Measurements from ENCODE around the gene ZNHIT1. TPM values are rescaled to one million over a fixed set of nuclear protein-coding genes. Genes with fewer than 3 reads are reported as not detected.
"Not testable (repeated sequence)": the region's sequence is repeated elsewhere in the genome, so short reads cannot be mapped to it uniquely, and the experiment has no call there.

ZNHIT1 gene
- total RNA-seq, 1 donor from 2014 or later = 57.5 TPM

DNA sequence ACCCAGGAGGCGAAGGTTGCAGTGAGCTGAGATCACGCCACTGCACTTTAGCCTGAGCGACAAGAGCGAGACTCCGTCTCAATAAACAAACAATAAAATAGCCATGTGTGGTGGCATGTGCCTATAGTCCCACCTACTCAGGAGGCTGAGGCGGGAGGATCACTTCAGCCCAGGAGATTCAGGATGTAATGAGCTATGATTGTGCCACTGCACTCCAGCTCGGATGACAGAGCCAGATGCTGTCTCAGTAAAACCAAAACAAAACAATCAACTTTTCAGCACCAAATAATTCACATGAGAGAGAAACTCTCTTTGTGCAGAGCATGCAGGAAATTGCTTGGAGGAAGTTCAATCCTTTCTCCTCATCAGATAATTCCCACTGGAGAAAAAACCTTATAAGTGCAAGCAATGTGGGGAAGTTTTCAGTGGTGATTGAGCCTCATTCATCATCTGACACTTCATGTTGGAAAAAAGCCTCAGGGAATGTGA lies 40.3 kb downstream of the ZNHIT1 start:
- intact Hi-C loops (cut with DNase I) = no loop called here
- ATAC-seq (no peak), DNase-seq (ENCODE audit: missing footprints) (no peak)

DNA sequence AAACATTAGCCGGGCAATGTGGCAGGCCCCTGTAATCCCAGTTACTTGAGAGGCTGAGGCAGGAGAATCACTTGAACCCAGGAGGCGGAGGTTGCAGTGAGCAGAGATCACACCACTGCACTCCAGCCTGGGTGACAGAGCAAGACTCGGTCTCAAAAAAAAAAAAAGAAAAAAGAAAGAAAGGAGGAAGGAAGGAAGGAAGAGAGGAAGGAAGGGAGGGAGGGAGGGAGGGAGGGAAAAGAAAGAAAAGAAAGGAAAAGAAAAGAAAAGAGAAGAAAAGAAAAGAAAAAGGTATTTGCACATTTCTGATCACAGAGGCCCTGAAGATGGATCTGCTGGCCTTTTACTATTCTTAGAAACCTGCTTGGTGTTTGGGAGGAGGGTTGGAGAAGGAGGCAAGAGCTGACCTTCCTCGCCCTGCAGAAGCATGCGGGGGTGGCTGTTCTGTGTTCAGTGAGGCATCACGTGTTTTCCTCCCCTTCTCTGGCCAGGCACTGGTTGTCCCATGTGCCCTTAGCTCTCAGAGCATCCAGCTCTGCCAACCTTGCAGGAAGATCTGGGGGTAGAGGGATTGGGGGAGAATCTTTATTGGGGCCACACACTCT lies 46.2 kb downstream of the ZNHIT1 start:
- DNase-seq (ENCODE audit: missing footprints); intact Hi-C loops (cut with DNase I): not testable (repeated sequence)
- peak; percentile 83 for ATAC-seq

DNA sequence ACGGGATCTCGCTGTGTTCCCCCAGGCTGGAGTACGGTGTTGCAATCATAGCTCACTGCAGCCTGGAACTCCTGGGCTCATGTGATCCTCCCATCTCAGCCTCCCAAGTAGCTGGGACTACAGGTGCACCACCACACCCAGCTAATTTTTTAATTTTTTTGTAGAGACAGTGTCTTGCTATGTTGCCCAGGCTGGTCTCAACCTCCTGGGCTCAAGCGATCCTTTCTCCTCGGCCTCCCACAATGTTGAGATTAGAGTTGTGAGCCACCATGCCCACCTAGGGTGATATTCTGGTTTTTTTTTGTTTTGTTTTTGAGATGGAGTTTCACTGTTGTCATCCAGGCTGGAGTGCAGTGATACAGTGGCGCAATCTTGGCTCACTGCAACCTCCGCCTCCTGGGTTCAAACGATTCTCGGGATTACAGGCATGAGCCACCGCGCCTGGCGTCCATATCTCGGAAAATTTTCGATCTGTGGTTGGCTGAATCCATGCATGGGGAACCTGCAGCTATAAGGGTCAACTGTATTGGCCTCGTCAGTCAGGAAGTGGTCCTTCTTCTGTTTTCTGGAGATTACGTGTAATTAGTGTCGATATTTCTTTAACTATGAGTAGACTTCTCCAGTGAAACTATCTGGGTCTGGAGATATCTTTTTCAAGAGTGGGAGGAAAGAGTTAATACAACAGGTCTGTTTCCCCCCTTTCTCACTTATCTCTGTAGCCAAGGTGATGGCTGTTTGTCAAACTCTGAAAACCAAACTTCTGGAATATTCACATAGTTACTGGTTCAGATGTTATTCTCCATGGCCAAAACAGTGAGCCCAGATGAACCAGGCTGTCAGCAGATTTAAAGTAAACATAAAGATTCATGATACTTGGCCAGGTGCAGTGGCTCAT lies 47.9 kb downstream of the ZNHIT1 start:
- intact Hi-C loops (cut with DNase I) = no loop called here
- DNase-seq (ENCODE audit: missing footprints) = no peak
- ATAC-seq = no peak

DNA sequence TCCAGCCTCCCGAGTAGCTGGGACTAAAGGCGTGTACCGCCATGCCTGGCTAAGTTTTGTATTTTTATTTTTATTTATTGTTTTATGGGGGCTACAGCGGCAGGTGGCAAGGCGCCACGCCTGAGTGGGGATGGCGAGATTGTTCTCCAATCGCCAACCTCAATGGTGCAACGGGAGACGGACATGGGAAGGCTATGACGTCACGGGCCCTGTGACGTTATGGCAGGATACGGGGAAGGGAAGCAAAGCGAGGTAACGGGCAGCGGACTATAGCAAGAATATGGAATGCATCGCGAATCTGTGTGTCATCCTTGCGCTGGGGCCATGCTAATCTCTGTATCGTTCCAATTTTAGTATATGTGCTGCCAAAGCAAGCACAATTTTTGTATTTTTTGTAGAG lies 51.7 kb downstream of the ZNHIT1 start:
- DNase-seq (ENCODE audit: missing footprints) (no peak), ATAC-seq (no peak)
- intact Hi-C loops (cut with DNase I) = no loop called here

DNA sequence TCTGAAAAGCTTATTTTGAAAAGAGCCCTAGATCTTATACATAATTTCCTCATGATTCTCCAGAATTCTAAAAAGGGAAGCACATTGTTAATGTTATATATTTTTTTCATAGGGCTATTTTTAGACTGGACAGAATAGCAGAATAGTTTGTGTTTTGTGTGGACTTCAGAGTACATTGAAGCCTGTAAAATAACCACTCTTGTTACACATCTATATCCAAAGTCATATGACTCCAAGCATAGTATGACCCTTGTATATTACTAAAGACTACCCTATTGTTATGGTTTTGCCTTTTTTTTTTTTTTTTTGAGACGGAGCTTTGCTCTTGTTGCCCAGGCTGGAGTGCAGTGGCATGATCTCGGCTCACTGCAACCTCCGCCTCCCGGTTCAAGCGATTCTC lies 53.1 kb downstream of the ZNHIT1 start:
- ATAC-seq (no peak), DNase-seq (ENCODE audit: missing footprints) (no peak)
- intact Hi-C loops (cut with DNase I) = no loop called here

DNA sequence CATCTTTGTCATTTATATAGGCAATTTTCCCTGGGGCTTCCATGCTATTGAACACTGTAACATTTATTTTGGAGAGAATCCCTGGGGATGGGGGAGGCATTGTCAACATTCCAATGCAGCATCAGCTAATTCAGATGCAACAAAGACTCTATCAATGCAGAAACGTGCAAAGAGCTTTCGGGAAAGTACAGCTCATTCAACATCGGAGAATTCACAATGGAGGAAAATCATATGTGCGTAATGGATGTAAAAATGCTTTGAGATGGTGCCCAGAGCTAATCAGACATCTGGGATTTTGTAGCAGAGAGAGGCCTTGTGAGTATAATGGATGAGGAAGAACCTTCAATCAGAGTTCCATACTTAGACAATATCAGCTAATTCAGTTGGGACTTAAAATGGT lies 55.2 kb downstream of the ZNHIT1 start:
- ATAC-seq = no peak
- intact Hi-C loops (cut with DNase I) = no loop called here
- DNase-seq (ENCODE audit: missing footprints) = no peak

Other genes with a start within 250 kb of the ZNHIT1 start
- gene MUC12, start 248.6 kb upstream of the ZNHIT1 start, total RNA-seq = not detected
- gene MUC17, start 198.1 kb upstream of the ZNHIT1 start, total RNA-seq = not detected
- 21.0 TPM for gene TRIM56, start 132.7 kb upstream of the ZNHIT1 start, total RNA-seq
- 1.6 TPM for gene SERPINE1, start 91.1 kb upstream of the ZNHIT1 start, total RNA-seq
- 12.8 TPM for gene AP1S1, start 63.7 kb upstream of the ZNHIT1 start, total RNA-seq
- gene VGF, start 52.6 kb upstream of the ZNHIT1 start, total RNA-seq = not detected
- not detected for gene NAT16, start 37.9 kb upstream of the ZNHIT1 start, total RNA-seq
- gene MOGAT3, start 17.1 kb upstream of the ZNHIT1 start, total RNA-seq = not detected
- gene PLOD3, start 584 bp upstream of the ZNHIT1 start, total RNA-seq = 41.7 TPM
- 2.5 TPM for gene CLDN15, start 19.6 kb downstream of the ZNHIT1 start, total RNA-seq
- 331 TPM for gene FIS1, start 26.9 kb downstream of the ZNHIT1 start, total RNA-seq
- gene IFT22, start 103.6 kb downstream of the ZNHIT1 start, total RNA-seq = 26.5 TPM
- gene COL26A1, start 144.7 kb downstream of the ZNHIT1 start, total RNA-seq = not detected

All from Right ventricle myocardium inferior (tissue), 1 donor.